ENCODE results near the gene TMEM139.

DNA sequence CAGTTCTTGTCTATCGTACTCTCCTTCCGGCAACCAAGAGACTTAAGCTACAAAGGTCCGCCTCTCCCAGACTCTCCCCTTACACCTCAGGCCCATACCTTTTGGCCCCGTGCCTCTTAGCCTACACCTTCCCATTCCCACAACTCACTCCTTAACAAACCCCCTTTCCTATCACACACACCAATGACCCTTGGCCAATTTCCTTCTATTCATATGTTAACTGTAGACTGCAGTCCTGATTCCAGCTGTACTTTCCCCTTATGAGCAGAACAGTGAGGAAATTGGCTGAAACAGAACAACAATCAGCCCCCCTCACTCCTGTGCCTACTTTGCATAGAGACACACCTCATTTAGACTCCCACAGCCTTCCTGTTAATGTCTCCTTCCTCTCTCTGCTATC is 1.4 kb upstream of the TMEM139 start:
- TF ChIP-seq, protein P1, sequence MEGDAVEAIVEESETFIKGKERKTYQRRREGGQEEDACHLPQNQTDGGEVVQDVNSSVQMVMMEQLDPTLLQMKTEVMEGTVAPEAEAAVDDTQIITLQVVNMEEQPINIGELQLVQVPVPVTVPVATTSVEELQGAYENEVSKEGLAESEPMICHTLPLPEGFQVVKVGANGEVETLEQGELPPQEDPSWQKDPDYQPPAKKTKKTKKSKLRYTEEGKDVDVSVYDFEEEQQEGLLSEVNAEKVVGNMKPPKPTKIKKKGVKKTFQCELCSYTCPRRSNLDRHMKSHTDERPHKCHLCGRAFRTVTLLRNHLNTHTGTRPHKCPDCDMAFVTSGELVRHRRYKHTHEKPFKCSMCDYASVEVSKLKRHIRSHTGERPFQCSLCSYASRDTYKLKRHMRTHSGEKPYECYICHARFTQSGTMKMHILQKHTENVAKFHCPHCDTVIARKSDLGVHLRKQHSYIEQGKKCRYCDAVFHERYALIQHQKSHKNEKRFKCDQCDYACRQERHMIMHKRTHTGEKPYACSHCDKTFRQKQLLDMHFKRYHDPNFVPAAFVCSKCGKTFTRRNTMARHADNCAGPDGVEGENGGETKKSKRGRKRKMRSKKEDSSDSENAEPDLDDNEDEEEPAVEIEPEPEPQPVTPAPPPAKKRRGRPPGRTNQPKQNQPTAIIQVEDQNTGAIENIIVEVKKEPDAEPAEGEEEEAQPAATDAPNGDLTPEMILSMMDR (IDR thresholded peaks at IDR 0.05) = no peak
- TF ChIP-seq POLR2A (IDR thresholded peaks at IDR 0.05) = no peak
